Keratinocyte (primary cell): ENCODE measurements around the gene ZNF516.

Source experiments
- EZH2 ChIP-seq: IDR thresholded peaks from one replicate; pipeline ENCODE4 v1.6.1; 2012; ENCODE audit warnings: inconsistent platforms, mild to moderate bottlenecking, low read length, moderate library complexity
- TF ChIP-seq, protein P1 (sequence below), 3 experiments: IDR thresholded peaks in 1 of 3; conservative IDR thresholded peaks in 1 of 3; optimal IDR thresholded peaks in 1 of 3; 2 replicates in 2 of 3; 3 replicates in 1 of 3; pipeline versions ENCODE3 to v1.5.1; 2011; ENCODE audit warnings: low read length in 3 of 3, mild to moderate bottlenecking in 3 of 3, moderate library complexity in 2 of 3, control low read depth in 1 of 3, inconsistent platforms in 1 of 3; ENCODE audit not compliant: insufficient read depth in 2 of 3; ENCODE audit errors: extremely low read depth in 1 of 3

DNA sequence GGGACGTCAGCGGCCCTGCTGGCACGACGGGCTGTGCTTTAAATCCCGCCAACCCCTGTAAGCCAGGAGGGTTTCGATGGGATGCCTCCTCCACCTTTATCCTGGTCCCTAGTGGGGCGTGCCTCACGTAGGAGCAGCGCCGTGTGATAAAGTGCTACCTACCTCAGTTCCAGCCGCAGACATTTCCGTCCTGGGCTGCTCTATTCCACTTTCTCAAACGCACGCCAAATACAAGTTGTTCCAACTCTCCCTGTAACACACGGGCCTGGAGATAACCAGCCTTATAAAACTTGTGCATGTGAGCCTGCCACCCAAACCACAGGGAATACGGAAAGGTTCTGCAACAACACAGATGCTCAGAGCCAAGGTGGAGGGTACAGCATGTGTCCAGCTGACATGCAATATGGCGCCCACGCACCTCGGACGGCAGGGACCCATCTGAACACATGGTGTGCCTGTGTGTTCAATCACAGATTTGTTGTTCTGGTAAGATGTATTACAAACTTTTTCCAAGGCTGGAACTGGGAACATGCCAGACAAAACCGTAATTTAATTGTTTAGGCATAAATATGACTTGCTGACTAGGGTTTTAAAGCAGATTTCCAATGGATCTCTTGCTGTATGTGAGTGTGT, 47.7 kb downstream of the ZNF516 start:
- TF ChIP-seq, protein P1, sequence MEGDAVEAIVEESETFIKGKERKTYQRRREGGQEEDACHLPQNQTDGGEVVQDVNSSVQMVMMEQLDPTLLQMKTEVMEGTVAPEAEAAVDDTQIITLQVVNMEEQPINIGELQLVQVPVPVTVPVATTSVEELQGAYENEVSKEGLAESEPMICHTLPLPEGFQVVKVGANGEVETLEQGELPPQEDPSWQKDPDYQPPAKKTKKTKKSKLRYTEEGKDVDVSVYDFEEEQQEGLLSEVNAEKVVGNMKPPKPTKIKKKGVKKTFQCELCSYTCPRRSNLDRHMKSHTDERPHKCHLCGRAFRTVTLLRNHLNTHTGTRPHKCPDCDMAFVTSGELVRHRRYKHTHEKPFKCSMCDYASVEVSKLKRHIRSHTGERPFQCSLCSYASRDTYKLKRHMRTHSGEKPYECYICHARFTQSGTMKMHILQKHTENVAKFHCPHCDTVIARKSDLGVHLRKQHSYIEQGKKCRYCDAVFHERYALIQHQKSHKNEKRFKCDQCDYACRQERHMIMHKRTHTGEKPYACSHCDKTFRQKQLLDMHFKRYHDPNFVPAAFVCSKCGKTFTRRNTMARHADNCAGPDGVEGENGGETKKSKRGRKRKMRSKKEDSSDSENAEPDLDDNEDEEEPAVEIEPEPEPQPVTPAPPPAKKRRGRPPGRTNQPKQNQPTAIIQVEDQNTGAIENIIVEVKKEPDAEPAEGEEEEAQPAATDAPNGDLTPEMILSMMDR (optimal IDR thresholded peaks at IDR 0.05 in 1 of 3, IDR thresholded peaks at IDR 0.05 in 1 of 3, conservative IDR thresholded peaks at IDR 0.05 in 1 of 3; ENCODE audit: extremely low read depth in 1 of 3, insufficient read depth in 2 of 3, low read length in 3 of 3): no peak
- no peak for TF ChIP-seq EZH2
